ENCODE data around the gene FAM210A.
"Not testable (repeated sequence)": the region's sequence is repeated elsewhere in the genome, so short reads cannot be mapped to it uniquely, and the experiment has no call there.

FAM210A gene, protein sequence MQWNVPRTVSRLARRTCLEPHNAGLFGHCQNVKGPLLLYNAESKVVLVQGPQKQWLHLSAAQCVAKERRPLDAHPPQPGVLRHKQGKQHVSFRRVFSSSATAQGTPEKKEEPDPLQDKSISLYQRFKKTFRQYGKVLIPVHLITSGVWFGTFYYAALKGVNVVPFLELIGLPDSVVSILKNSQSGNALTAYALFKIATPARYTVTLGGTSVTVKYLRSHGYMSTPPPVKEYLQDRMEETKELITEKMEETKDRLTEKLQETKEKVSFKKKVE

GRCh38 chr18:13726232-13726971, at the start of gene FAM210A, which contains the start of gene RNMT:
TSS of gene FAM210A (minus strand) at chr18:13726558. CDS start at chr18:13682077, 44,481 bp downstream.
TSS of gene RNMT (plus strand) at chr18:13726673. CDS start at chr18:13731518, 4,845 bp downstream.
- peak; percentile 78 for DNase-seq

GRCh38 chr18:13775058-13775457, 48.7 kb upstream of the FAM210A start:
- no peak for DNase-seq

- no peak for DNase-seq
These were observed 36.5 kb upstream of the FAM210A start for GRCh38 chr18:13762690-13763439.

DNA sequence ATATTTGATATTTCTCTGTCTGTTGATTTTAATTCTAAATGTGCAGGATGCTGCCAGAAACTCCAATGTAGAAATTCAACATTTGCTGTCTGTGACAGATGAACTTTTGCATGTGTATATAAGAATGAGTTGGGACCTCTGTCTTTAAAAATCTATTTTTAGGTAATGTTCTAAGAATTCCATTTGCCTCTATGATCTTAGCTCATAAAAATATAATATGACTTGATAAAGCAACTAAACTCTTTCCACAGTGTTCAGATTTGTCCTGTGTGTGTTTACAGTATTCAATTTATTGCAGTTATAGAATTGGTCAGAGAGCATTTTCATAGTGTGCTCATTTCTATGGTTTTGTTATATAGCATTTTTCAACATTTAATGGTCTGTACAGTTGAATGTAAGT, 33.7 kb upstream of the FAM210A start:
- no peak for DNase-seq

DNA sequence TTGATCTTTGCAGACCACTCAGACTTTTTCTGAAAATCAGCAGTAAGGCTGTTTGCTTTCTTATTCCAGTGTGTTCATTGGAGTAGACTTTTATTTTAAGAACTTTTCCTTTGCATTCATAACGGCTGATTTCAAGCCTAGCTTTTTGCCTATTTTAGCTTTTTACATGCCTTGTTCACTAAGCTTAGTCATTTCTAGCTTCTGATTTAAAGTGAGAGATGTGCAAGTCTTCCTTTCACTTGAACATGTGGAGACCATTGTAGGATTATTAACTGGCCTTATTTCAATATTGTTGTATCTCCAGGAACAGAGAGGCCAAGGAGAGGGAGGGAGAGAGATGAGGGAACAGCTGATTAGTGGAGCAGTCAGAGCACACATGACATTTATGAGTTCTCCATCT, 32.3 kb upstream of the FAM210A start:
- no peak for DNase-seq

DNA sequence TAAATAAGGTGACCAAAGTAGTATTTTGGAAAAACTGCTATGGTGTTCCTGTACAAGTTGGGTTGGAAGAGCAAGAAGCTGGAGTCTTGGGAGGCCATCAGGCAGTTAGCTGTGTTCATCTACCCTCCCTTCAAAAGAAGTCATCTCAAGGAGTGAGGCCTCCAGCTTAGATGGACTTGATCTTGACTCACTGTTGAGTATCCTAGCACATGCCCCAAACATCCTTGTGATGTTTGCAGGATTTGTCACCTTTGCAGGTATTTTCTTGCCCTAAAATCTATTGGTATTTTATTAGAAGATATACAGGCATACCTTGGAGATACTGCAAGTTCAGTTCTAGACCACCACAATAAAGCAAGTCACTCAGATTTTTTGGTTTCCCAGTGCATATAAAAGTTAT, 30.3 kb upstream of the FAM210A start:
- DNase-seq, result no peak

DNA sequence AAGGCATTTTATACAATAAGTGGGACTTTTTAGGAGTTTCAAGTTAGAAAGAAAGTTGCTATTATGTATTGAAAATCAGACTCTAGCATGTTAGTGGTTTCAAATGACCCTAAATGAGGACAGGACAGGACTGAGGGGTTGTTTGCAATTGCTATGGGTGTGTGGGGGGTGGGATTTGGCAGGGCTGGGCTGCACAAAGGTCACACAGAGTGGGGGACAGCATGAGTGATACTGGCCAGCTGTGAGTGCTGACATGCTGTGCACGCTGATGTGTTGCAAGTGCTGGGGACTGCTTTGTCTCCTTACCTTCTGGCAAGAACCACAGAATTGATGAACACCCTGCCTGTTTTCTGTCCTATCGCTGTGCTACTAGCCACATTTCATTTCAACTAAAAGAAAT, 29.9 kb upstream of the FAM210A start:
- DNase-seq, result no peak

- DNase-seq, result not testable (repeated sequence)
These were observed 25.2 kb upstream of the FAM210A start for GRCh38 chr18:13751599-13751998.

DNA sequence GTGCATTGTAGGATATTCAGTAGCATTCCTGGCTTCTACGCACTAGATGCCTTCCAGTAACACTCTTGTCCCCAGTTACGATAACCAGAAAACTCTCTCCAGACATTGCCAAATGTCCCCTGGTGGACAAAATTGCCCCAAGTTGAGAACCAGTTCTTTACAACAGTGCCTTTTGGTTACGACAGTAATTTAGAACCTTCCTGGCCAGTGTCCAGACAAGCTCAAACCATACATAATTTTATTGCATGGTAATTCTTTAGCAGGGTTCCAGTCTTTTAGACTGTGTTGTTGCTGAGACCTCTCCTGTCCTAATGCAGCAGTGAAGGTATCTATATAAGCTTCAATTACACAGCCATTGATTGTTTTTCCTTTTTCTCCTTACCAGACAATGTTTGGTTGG, 20.3 kb upstream of the FAM210A start:
- no peak for DNase-seq

DNA sequence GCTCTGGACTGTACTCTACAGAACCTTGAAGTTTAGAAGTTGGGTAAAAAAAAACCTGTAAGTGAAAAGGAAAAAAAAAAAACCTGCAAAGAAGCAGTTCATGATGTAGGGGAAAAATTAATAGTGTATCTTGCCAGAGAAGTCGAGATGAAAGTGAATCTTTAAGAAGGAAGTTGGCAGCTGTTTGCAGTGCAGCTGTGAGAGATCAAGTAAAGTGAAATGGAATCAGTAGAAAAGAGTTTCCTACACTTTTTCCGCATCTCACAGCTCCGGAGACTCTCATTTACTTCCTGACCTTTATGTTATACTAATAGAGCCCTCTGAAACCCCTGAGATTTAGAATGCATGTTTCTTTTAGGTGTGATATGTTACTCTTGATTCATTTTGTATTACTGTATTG, 19.3 kb upstream of the FAM210A start:
- no peak for DNase-seq

- no peak for DNase-seq
These were observed 9.3 kb upstream of the FAM210A start for GRCh38 chr18:13735681-13736080.

GRCh38 chr18:13730481-13730880, 4.1 kb upstream of the FAM210A start:
- no peak for DNase-seq

GRCh38 chr18:13726972-13727331, 594 bp upstream of the FAM210A start:
- DNase-seq, result no peak

GRCh38 chr18:13725566-13726231, 659 bp downstream of the FAM210A start:
- DNase-seq, result no peak

DNA sequence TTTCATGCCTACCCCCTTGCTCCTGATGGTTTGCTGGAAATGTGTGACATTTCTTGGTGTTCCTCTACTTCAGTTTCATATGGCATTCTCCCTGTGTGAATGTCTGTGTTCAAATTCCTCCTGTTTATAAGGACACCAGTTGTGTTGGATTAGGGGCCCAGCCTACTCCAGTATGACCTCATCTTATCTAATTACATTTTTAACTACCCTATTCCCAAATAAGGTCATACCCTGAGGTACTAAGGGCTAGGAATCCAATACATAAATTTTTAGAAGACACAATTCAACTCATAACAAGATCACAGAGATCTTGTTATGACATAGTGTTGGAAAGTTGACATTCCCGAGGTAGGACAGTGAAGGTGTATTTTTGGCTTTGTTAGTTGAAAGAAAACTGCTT, 5.5 kb downstream of the FAM210A start:
- DNase-seq, result no peak

GRCh38 chr18:13720123-13720522, 6.2 kb downstream of the FAM210A start:
- no peak for DNase-seq

GRCh38 chr18:13716916-13717315, 9.4 kb downstream of the FAM210A start:
- no peak for DNase-seq

GRCh38 chr18:13715330-13715729, 11.0 kb downstream of the FAM210A start:
- no peak for DNase-seq

- DNase-seq, result no peak
These were observed 12.8 kb downstream of the FAM210A start for GRCh38 chr18:13713455-13714055.

DNA sequence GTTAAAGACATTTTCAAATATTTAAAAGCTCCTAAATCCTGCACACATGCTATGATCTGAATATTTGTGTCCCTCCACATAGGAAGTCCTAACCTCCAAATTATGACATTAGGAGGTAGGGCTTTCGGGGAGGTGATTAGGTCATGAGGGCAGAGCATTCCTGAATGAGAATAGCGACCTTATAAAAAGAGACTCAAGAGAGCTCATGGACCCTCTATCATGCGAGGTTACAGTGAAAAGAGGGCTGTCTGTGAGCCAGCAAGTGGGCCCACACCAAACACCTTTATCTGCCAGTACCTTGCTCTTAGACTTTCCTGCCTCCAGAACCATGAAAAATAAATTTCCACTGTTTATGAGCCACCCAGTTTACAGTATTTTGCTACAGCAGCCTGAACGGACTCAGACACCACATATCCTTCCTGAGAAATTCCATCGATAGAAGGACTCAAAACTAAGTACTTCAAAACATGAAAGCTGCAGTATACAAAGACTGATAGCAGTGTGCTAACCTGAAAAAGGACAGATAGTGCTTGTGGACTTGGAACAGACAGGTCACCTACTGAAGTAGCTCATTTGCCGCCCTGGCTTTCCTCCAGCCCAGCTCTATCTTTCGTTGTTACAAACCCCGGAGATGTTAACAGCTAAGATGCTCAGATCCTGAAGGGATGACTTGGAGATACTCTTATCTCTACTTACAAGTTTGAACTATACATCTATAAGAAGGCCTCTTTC, 13.8 kb downstream of the FAM210A start:
- no peak for DNase-seq

GRCh38 chr18:13710414-13710831, 15.9 kb downstream of the FAM210A start:
- no peak for DNase-seq

DNA sequence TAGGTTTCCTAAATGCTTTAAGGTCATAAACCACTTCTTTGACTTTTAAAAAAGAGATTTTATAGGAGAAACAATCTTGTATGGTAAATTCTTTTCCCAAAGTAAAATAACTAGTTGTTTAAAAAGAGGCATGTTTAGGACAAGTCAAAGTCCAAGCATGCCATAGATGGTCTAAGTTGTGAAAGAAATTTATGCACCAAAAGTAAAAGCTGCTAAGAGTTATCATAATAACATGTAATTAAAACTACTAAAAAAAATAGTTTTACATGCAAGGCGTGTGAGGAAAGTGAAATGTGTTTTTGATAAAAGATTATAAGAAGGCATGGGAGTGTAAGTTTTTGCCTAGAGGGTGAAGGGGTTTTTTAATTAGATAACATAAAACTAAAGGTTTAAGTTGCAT, 22.5 kb downstream of the FAM210A start:
- DNase-seq, result no peak

Measured in SIG-M5 (cell line).